Measurements from ENCODE around the gene RNGTT.

DNA sequence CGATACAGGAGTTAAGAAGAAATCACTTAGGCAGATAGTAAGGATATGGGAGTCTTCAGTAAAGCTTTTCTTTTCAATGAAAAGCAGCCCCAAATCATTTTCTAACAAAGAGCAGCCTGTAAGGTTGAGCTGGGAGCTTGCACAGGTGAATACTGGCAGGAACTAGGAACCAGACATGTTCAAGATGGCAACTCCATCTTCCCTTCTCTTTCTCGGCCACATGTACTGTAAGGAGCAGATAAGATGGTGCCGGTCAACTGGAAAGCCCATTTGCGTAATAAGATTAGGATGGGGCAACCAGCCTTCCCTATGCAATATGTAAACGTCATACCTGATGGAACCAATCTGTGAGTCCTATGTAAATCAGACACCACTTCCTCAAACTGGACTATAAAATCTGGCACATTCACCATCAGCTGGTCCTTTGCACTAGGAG lies 46.2 kb upstream of the RNGTT start:
- TF ChIP-seq, protein P1, sequence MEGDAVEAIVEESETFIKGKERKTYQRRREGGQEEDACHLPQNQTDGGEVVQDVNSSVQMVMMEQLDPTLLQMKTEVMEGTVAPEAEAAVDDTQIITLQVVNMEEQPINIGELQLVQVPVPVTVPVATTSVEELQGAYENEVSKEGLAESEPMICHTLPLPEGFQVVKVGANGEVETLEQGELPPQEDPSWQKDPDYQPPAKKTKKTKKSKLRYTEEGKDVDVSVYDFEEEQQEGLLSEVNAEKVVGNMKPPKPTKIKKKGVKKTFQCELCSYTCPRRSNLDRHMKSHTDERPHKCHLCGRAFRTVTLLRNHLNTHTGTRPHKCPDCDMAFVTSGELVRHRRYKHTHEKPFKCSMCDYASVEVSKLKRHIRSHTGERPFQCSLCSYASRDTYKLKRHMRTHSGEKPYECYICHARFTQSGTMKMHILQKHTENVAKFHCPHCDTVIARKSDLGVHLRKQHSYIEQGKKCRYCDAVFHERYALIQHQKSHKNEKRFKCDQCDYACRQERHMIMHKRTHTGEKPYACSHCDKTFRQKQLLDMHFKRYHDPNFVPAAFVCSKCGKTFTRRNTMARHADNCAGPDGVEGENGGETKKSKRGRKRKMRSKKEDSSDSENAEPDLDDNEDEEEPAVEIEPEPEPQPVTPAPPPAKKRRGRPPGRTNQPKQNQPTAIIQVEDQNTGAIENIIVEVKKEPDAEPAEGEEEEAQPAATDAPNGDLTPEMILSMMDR (conservative IDR thresholded peaks at IDR 0.05; ENCODE audit: low read length), result no peak
- TF ChIP-seq EZH2phosphoT487 (IDR thresholded peaks at IDR 0.05; ENCODE audit: borderline replicate concordance), result no peak

Measured in Loucy (cell line).